ENCODE data around the gene EXOC3L1. TPM values are rescaled to one million over a fixed set of nuclear protein-coding genes. Genes with fewer than 3 reads are reported as not detected.

Gene EXOC3L1
- total RNA-seq, 2 experiments from 2014 or later, result not detected

GRCh38 chr16:67162506-67163163 is 27.3 kb downstream of the EXOC3L1 start:
- DNase-seq (ENCODE audit: low spot score), result no peak
- CTCF ChIA-PET (ENCODE audit: unreplicated experiment), result no interaction called here
- peak overlapping the region; percentile 27; the same call in 1 of the 2 replicates for H3K4me2 ChIP-seq (ENCODE audit: low read length)
- H3K36me3 ChIP-seq (ENCODE audit: insufficient read depth, low read length), result no peaks in the 10 kb centered on the region
- TF ChIP-seq EZH2phosphoT487 (IDR thresholded peaks at IDR 0.05; ENCODE audit: borderline replicate concordance, low read depth, low read length) (no peak), CTCF (conservative IDR thresholded peaks at IDR 0.05; ENCODE audit: low read length) (no peak)
- no peaks in the 10 kb centered on the region for H3K9me2 ChIP-seq (ENCODE audit: insufficient read depth, low read length)
- POLR2A ChIA-PET, result no interaction called here
- no peaks in the 10 kb centered on the region for H3K9me3 ChIP-seq (ENCODE audit: low read length)
- no peaks in the 10 kb centered on the region for H4K20me1 ChIP-seq (ENCODE audit: insufficient read depth, low read length)
- peaks cover 20% of the 10 kb centered on the region for H3K4me1 ChIP-seq (ENCODE audit: insufficient read depth, low read length, poor library complexity, severe bottlenecking)
- BruUV-seq (replicated peaks), result no TSS peak
- no peaks in the 10 kb centered on the region for H3K79me2 ChIP-seq (ENCODE audit: insufficient read depth, low read depth, low read length)
- no peak overlapping the region for H3K4me3 ChIP-seq (ENCODE audit: low read depth, low read length, poor library complexity, severe bottlenecking)
- no peak overlapping the region for H3K27ac ChIP-seq (ENCODE audit: low read depth, low read length, poor library complexity, severe bottlenecking)
- H2AFZ ChIP-seq (ENCODE audit: low read length), result no peak overlapping the region
- intact Hi-C loops (cut with micrococcal nuclease; ENCODE audit: unreplicated experiment), result no loop called here

- H3K4me2 ChIP-seq (ENCODE audit: low read length), result no peak overlapping the region
- peaks cover 21% of the 10 kb centered on the region for H3K4me1 ChIP-seq (ENCODE audit: insufficient read depth, low read length, poor library complexity, severe bottlenecking)
- POLR2A ChIA-PET, result interaction anchor here (0.9 kb wide), 1 partner anchor 29 kb away, joined by 4 read pairs; no protein-coding TSS in a partner anchor
- CTCF ChIA-PET (ENCODE audit: unreplicated experiment), result no interaction called here
- H3K79me2 ChIP-seq (ENCODE audit: insufficient read depth, low read depth, low read length), result no peaks in the 10 kb centered on the region
- H3K9me2 ChIP-seq (ENCODE audit: insufficient read depth, low read length), result no peaks in the 10 kb centered on the region
- DNase-seq (ENCODE audit: low spot score), result no peak
- intact Hi-C loops (cut with micrococcal nuclease; ENCODE audit: unreplicated experiment), result no loop called here
- no TSS peak for BruUV-seq (replicated peaks)
- H3K9me3 ChIP-seq (ENCODE audit: low read length), result no peaks in the 10 kb centered on the region
- H2AFZ ChIP-seq (ENCODE audit: low read length), result no peak overlapping the region
- H3K27ac ChIP-seq (ENCODE audit: low read depth, low read length, poor library complexity, severe bottlenecking), result no peak overlapping the region
- no peak for TF ChIP-seq EZH2phosphoT487 (IDR thresholded peaks at IDR 0.05; ENCODE audit: borderline replicate concordance, low read depth, low read length)
- no peak for TF ChIP-seq CTCF (conservative IDR thresholded peaks at IDR 0.05; ENCODE audit: low read length)
- H3K36me3 ChIP-seq (ENCODE audit: insufficient read depth, low read length), result no peaks in the 10 kb centered on the region
- no peak overlapping the region for H3K4me3 ChIP-seq (ENCODE audit: low read depth, low read length, poor library complexity, severe bottlenecking)
- no peaks in the 10 kb centered on the region for H4K20me1 ChIP-seq (ENCODE audit: insufficient read depth, low read length)
Measured at GRCh38 chr16:67161595-67162058, 28.3 kb downstream of the EXOC3L1 start.

All from OCI-LY7 (cell line).